ENCODE data around the gene NPHP4. TPM values are rescaled to one million over a fixed set of nuclear protein-coding genes. Genes with fewer than 3 reads are reported as not detected.

The NPHP4 gene
- total and polyA plus RNA-seq, 4 donors: 1.7 to 5.6 (median 3.5) TPM

DNA sequence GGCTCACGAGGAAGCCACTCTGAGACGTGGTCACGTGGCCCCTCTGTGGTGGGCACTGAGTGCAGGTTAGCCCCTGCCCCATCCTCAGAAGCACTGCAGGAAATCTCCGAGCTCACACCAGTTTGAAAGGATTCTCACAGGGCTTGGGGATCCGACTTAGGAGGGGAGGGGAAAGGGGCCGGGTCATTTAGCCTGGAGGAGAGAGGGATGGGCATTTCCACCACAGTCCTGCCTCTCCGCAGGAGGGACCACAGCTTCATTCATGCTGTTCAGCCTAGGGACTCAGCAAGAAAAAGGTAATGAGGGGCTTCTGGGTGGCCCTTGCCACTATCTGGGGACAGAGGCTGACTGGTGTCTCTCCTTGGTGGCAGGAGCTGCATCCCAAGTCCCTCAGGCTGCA is 126.5 kb downstream of the NPHP4 start:
- Histone ChIP-seq H3K4me1 (ENCODE audit: control insufficient read depth in 4 of 4, insufficient read depth in 4 of 4, low read length in 3 of 4) (no peaks in the 10 kb centered on the region), H3K27me3 (ENCODE audit: control insufficient read depth in 4 of 4, insufficient read depth in 4 of 4, low read length in 3 of 4) (no peaks in the 10 kb centered on the region), H3K9me3 (ENCODE audit: control insufficient read depth in 4 of 4, low read length in 3 of 4) (no peaks in the 10 kb centered on the region), H3K4me3 (ENCODE audit: low read depth in 1 of 3, low read length in 3 of 3) (no peak overlapping the region), H3K9ac (ENCODE audit: low read depth in 1 of 2, low read length in 2 of 2) (no peak overlapping the region), H3K36me3 (ENCODE audit: control insufficient read depth in 4 of 4, insufficient read depth in 3 of 4, low read depth in 1 of 4, low read length in 3 of 4) (no peaks in the 10 kb centered on the region), H3K27ac (ENCODE audit: low read depth in 1 of 2, low read length in 2 of 2) (no peak overlapping the region)
- TF ChIP-seq, protein P1, sequence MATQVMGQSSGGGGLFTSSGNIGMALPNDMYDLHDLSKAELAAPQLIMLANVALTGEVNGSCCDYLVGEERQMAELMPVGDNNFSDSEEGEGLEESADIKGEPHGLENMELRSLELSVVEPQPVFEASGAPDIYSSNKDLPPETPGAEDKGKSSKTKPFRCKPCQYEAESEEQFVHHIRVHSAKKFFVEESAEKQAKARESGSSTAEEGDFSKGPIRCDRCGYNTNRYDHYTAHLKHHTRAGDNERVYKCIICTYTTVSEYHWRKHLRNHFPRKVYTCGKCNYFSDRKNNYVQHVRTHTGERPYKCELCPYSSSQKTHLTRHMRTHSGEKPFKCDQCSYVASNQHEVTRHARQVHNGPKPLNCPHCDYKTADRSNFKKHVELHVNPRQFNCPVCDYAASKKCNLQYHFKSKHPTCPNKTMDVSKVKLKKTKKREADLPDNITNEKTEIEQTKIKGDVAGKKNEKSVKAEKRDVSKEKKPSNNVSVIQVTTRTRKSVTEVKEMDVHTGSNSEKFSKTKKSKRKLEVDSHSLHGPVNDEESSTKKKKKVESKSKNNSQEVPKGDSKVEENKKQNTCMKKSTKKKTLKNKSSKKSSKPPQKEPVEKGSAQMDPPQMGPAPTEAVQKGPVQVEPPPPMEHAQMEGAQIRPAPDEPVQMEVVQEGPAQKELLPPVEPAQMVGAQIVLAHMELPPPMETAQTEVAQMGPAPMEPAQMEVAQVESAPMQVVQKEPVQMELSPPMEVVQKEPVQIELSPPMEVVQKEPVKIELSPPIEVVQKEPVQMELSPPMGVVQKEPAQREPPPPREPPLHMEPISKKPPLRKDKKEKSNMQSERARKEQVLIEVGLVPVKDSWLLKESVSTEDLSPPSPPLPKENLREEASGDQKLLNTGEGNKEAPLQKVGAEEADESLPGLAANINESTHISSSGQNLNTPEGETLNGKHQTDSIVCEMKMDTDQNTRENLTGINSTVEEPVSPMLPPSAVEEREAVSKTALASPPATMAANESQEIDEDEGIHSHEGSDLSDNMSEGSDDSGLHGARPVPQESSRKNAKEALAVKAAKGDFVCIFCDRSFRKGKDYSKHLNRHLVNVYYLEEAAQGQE (IDR thresholded peaks at IDR 0.05): no peak
- TF ChIP-seq, protein P2, sequence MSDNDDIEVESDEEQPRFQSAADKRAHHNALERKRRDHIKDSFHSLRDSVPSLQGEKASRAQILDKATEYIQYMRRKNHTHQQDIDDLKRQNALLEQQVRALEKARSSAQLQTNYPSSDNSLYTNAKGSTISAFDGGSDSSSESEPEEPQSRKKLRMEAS (IDR thresholded peaks at IDR 0.05): no peak
- TF ChIP-seq JUND (IDR thresholded peaks at IDR 0.05): no peak
- TF ChIP-seq NR2F2 (IDR thresholded peaks at IDR 0.05): no peak
- no peak for TF ChIP-seq SP1 (IDR thresholded peaks at IDR 0.05)
- TF ChIP-seq FOXA1 (IDR thresholded peaks at IDR 0.05): no peak
- no peak for TF ChIP-seq YY1 (IDR thresholded peaks at IDR 0.05)
- TF ChIP-seq, protein P3, sequence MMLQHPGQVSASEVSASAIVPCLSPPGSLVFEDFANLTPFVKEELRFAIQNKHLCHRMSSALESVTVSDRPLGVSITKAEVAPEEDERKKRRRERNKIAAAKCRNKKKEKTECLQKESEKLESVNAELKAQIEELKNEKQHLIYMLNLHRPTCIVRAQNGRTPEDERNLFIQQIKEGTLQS (IDR thresholded peaks at IDR 0.05): no peak
- TF ChIP-seq TAF1 (conservative IDR thresholded peaks at IDR 0.05): no peak
- TF ChIP-seq RXRA (IDR thresholded peaks at IDR 0.05): no peak
- TF ChIP-seq, protein P4, sequence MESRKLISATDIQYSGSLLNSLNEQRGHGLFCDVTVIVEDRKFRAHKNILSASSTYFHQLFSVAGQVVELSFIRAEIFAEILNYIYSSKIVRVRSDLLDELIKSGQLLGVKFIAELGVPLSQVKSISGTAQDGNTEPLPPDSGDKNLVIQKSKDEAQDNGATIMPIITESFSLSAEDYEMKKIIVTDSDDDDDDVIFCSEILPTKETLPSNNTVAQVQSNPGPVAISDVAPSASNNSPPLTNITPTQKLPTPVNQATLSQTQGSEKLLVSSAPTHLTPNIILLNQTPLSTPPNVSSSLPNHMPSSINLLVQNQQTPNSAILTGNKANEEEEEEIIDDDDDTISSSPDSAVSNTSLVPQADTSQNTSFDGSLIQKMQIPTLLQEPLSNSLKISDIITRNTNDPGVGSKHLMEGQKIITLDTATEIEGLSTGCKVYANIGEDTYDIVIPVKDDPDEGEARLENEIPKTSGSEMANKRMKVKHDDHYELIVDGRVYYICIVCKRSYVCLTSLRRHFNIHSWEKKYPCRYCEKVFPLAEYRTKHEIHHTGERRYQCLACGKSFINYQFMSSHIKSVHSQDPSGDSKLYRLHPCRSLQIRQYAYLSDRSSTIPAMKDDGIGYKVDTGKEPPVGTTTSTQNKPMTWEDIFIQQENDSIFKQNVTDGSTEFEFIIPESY (IDR thresholded peaks at IDR 0.05): no peak
- TF ChIP-seq HNF4G (IDR thresholded peaks at IDR 0.05): no peak
- TF ChIP-seq RAD21 (IDR thresholded peaks at IDR 0.05): no peak
- WGBS: 86% methylated on average over 7 of the region's 7 CpGs
- DNase-seq (ENCODE audit: low spot score): no peak

DNA sequence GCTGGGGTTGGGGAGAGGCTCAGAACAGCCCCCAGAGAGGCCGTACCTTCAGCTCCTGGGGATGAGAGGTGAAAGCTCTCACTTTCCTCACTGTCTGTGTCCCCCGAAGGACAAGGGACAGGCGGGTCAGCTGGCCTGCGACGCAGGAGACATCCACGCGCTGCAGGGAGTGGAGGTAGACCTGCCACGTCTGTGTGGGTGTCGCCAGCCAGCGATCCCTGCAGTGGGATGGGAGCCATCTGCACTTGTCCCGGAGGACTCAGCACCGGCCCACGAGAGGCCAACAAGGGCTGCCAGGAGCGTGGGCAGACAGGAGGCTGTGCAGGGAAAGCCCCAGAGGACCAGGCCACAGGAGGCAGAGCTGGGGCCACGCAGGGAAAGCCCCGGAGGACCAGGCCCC is 127.2 kb downstream of the NPHP4 start:
- no peak overlapping the region for H3K27ac ChIP-seq (ENCODE audit: low read depth in 1 of 2, low read length in 2 of 2)
- H3K9me3 ChIP-seq (ENCODE audit: control insufficient read depth in 4 of 4, low read length in 3 of 4): no peaks in the 10 kb centered on the region
- no peaks in the 10 kb centered on the region for H3K36me3 ChIP-seq (ENCODE audit: control insufficient read depth in 4 of 4, insufficient read depth in 3 of 4, low read depth in 1 of 4, low read length in 3 of 4)
- TF ChIP-seq TAF1 (conservative IDR thresholded peaks at IDR 0.05): no peak
- TF ChIP-seq YY1 (IDR thresholded peaks at IDR 0.05): no peak
- TF ChIP-seq GABPA (IDR thresholded peaks at IDR 0.05 in 1 of 2, conservative IDR thresholded peaks at IDR 0.05 in 1 of 2): no peak
- TF ChIP-seq EGR1 (IDR thresholded peaks at IDR 0.05; ENCODE audit: low read depth in 2 of 2): no peak
- TF ChIP-seq, protein P1 (IDR thresholded peaks at IDR 0.05): no peak
- no peak for TF ChIP-seq HNF4A (conservative IDR thresholded peaks at IDR 0.05)
- no peak for TF ChIP-seq FOXA1 (IDR thresholded peaks at IDR 0.05)
- no peak for TF ChIP-seq SP1 (IDR thresholded peaks at IDR 0.05)
- TF ChIP-seq, protein P5, sequence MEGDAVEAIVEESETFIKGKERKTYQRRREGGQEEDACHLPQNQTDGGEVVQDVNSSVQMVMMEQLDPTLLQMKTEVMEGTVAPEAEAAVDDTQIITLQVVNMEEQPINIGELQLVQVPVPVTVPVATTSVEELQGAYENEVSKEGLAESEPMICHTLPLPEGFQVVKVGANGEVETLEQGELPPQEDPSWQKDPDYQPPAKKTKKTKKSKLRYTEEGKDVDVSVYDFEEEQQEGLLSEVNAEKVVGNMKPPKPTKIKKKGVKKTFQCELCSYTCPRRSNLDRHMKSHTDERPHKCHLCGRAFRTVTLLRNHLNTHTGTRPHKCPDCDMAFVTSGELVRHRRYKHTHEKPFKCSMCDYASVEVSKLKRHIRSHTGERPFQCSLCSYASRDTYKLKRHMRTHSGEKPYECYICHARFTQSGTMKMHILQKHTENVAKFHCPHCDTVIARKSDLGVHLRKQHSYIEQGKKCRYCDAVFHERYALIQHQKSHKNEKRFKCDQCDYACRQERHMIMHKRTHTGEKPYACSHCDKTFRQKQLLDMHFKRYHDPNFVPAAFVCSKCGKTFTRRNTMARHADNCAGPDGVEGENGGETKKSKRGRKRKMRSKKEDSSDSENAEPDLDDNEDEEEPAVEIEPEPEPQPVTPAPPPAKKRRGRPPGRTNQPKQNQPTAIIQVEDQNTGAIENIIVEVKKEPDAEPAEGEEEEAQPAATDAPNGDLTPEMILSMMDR (IDR thresholded peaks at IDR 0.05; ENCODE audit: low read depth, low read length, missing input control): no peak
- no peak for TF ChIP-seq HNF4G (IDR thresholded peaks at IDR 0.05)
- no peak for TF ChIP-seq NR2F2 (IDR thresholded peaks at IDR 0.05)
- TF ChIP-seq JUND (IDR thresholded peaks at IDR 0.05): no peak
- TF ChIP-seq RXRA (IDR thresholded peaks at IDR 0.05): no peak
- TF ChIP-seq RAD21 (IDR thresholded peaks at IDR 0.05): no peak
- H3K27me3 ChIP-seq (ENCODE audit: control insufficient read depth in 4 of 4, insufficient read depth in 4 of 4, low read length in 3 of 4): no peaks in the 10 kb centered on the region
- H3K4me1 ChIP-seq (ENCODE audit: control insufficient read depth in 4 of 4, insufficient read depth in 4 of 4, low read length in 3 of 4): no peaks in the 10 kb centered on the region
- no peak overlapping the region for H3K9ac ChIP-seq (ENCODE audit: low read depth in 1 of 2, low read length in 2 of 2)
- H3K4me3 ChIP-seq (ENCODE audit: low read depth in 1 of 3, low read length in 3 of 3): no peak overlapping the region
- DNase-seq (ENCODE audit: low spot score): no peak
- WGBS: 96% methylated on average over 16 of the region's 16 CpGs

Data from liver (tissue), 9 donors.